SK-N-SH (cell line): ENCODE results near the gene CCDC78. TPM values are rescaled to one million over a fixed set of nuclear protein-coding genes. Genes with fewer than 3 reads are reported as not detected.

ENCODE experiments used
- CTCF ChIA-PET: fragments of 300-600, 350-600 bp; formaldehyde crosslinking; extraction: SDS; loops from one replicate; lab custom pipeline; 2021; lab: Yijun Ruan, JAX
- POLR2A ChIA-PET: fragments of 350-600 bp; sonication (Branson Sonifier 250); formaldehyde crosslinking; extraction: SDS; loops from one replicate; lab custom pipeline; 2020; ENCODE audit warnings: antibody characterized with exemption, inconsistent platforms; lab: Yijun Ruan, JAX
- DNase-seq: peaks from one replicate; pipeline ENCODE4 v3.0.0; 2012
- H2AFZ ChIP-seq: fragments of 200-600 bp; sonication (generic); 2 replicates; pipeline ENCODE4 v1.8.1; 2016; ENCODE audit warnings: antibody characterized with exemption, mild to moderate bottlenecking, low read depth
- H3F3A ChIP-seq: fragments of 200-600 bp; sonication (generic); replicated peaks from 2 replicates; pipeline ENCODE3; 2016; ENCODE audit warnings: antibody characterized with exemption, mild to moderate bottlenecking; ENCODE audit not compliant: insufficient read depth
- H3K27ac ChIP-seq, 2 experiments: fragments of 200-500 bp in 1 of 2; fragments of 200-600 bp in 1 of 2; sonication (Bioruptor generic) in 1 of 2; sonication (generic), shearing (Covaris generic) in 1 of 2; 2 replicates each; pipeline versions ENCODE4 v1.5.1 to v1.6.1; 2014 to 2016; ENCODE audit warnings: low read depth in 2 of 2, inconsistent platforms in 1 of 2, low read length in 1 of 2, mild to moderate bottlenecking in 1 of 2, mixed read lengths in 1 of 2
- H3K27me3 ChIP-seq: fragments of 200-600 bp; sonication (generic), shearing (Covaris generic); 2 replicates; pipeline ENCODE4 v1.6.1; 2016; ENCODE audit warnings: mixed run types; ENCODE audit not compliant: insufficient read depth
- H3K36me3 ChIP-seq, 2 experiments: fragments of 200-500 bp in 1 of 2; fragments of 200-600 bp in 1 of 2; sonication (Bioruptor generic) in 1 of 2; sonication (generic) in 1 of 2; replicated peaks in 1 of 2; 2 replicates each; pipeline versions ENCODE3 to v1.5.1; 2014 to 2016; ENCODE audit warnings: low read length in 1 of 2, mild to moderate bottlenecking in 1 of 2; ENCODE audit not compliant: insufficient read depth in 2 of 2, control insufficient read depth in 1 of 2
- H3K4me1 ChIP-seq, 2 experiments: fragments of 200-500 bp in 1 of 2; fragments of 200-600 bp in 1 of 2; sonication (Bioruptor generic) in 1 of 2; sonication (generic), shearing (Covaris generic) in 1 of 2; 2 replicates each; pipeline versions ENCODE4 v1.5.1 to v1.6.1; 2014 to 2016; ENCODE audit warnings: low read depth in 1 of 2, low read length in 1 of 2, mixed run types in 1 of 2; ENCODE audit not compliant: insufficient read depth in 2 of 2, control insufficient read depth in 1 of 2
- H3K4me2 ChIP-seq: fragments of 200-600 bp; sonication (generic), shearing (Covaris generic); 2 replicates; pipeline ENCODE4 v1.6.1; 2017; ENCODE audit warnings: mixed run types
- H3K4me3 ChIP-seq, 2 experiments: fragments of 200-500 bp in 1 of 2; fragments of 200-600 bp in 1 of 2; sonication (Bioruptor generic) in 1 of 2; sonication (generic), shearing (Covaris generic) in 1 of 2; 2 replicates each; pipeline versions ENCODE4 v1.5.1 to v1.8.1; 2014 to 2016; ENCODE audit warnings: low read depth in 2 of 2, inconsistent platforms in 1 of 2, low read length in 1 of 2, mild to moderate bottlenecking in 1 of 2, mixed read lengths in 1 of 2, moderate library complexity in 1 of 2
- H3K79me2 ChIP-seq: fragments of 200-600 bp; sonication (generic); 2 replicates; pipeline ENCODE4 v1.8.1; 2017; ENCODE audit warnings: mild to moderate bottlenecking; ENCODE audit not compliant: insufficient read depth
- H3K9ac ChIP-seq: fragments of 200-600 bp; sonication (generic); 2 replicates; pipeline ENCODE4 v1.6.1; 2017; ENCODE audit warnings: mixed run types
- H3K9me2 ChIP-seq: fragments of 200-600 bp; sonication (generic); 2 replicates; pipeline ENCODE4 v1.6.1; 2017; ENCODE audit warnings: mixed run types
- H3K9me3 ChIP-seq: fragments of 200-600 bp; sonication (generic); 2 replicates; pipeline ENCODE4 v1.6.1; 2017; ENCODE audit warnings: mixed run types, mild to moderate bottlenecking, moderate library complexity
- H4K20me1 ChIP-seq: fragments of 200-600 bp; sonication (generic); 2 replicates; pipeline ENCODE4 v1.6.1; 2017; ENCODE audit warnings: mild to moderate bottlenecking, mixed run types; ENCODE audit not compliant: insufficient read depth
- CHD2 ChIP-seq: fragments of 150-350 bp; IDR thresholded peaks from 2 replicates; pipeline ENCODE4 v1.6.1; 2018; ENCODE audit warnings: low read length; ENCODE audit not compliant: partially characterized antibody
- EP300 ChIP-seq, 2 experiments: IDR thresholded peaks; 2 replicates each; pipeline versions ENCODE4 v1.4.0 to v1.6.1; 2012; ENCODE audit warnings: borderline replicate concordance in 1 of 2, low read depth in 1 of 2, low read length in 1 of 2
- FOXM1 ChIP-seq: IDR thresholded peaks from 2 replicates; pipeline ENCODE4 v1.4.0; 2012; ENCODE audit warnings: low read depth, mild to moderate bottlenecking
- GATA2 ChIP-seq: sonication (generic); formaldehyde crosslinking; IDR thresholded peaks from 2 replicates; pipeline ENCODE4 v1.5.0; 2020; ENCODE audit warnings: mild to moderate bottlenecking, missing genetic modification reagents
- NFIC ChIP-seq: IDR thresholded peaks from 2 replicates; pipeline ENCODE4 v1.4.0; 2012; ENCODE audit warnings: borderline replicate concordance
- POLR2AphosphoS5 ChIP-seq: IDR thresholded peaks from 2 replicates; pipeline ENCODE4 v1.6.1; 2012; ENCODE audit warnings: low read depth, low read length
- RAD21 ChIP-seq: IDR thresholded peaks from 2 replicates; pipeline ENCODE4 v1.6.1; 2012; ENCODE audit warnings: mild to moderate bottlenecking, low read length
- RCOR1 ChIP-seq: fragments of 150-350 bp; IDR thresholded peaks from 2 replicates; pipeline ENCODE4 v1.6.1; 2017; ENCODE audit warnings: antibody characterized with exemption, low read length
- SIN3A ChIP-seq: IDR thresholded peaks from 2 replicates; pipeline ENCODE4 v1.6.1; 2012; ENCODE audit warnings: low read depth, mild to moderate bottlenecking, low read length, moderate library complexity, borderline replicate concordance
- TEAD4 ChIP-seq: IDR thresholded peaks from 2 replicates; pipeline ENCODE4 v1.4.0; 2012; ENCODE audit warnings: mild to moderate bottlenecking, borderline replicate concordance; ENCODE audit not compliant: insufficient read depth
- YY1 ChIP-seq: IDR thresholded peaks from 2 replicates; pipeline ENCODE4 v1.4.0; 2012; ENCODE audit warnings: low read depth, mild to moderate bottlenecking
- WGBS: methylation state at CpG from one replicate; pipeline ENCODE4 v1.1.6; 2017; ENCODE audit warnings: low lambda C conversion rate; 5-methylcytosine and 5-hydroxymethylcytosine counted together
- polyA plus RNA-seq, 3 experiments: library from polyadenylated mRNA; depleted of rRNA; stranded (reverse); fragments of >200 nt; gene quantifications; 2 replicates each; pipeline ENCODE4 v1.2.3, GENCODE V29; 2012
- TF ChIP-seq, protein P1 (sequence below): IDR thresholded peaks from 2 replicates; pipeline ENCODE4 v1.6.1; 2012; ENCODE audit warnings: mild to moderate bottlenecking, low read depth, low read length, moderate library complexity
- TF ChIP-seq, protein P2 (sequence below): IDR thresholded peaks from 2 replicates; pipeline ENCODE4 v1.4.0; 2012; ENCODE audit warnings: low read depth
- TF ChIP-seq, protein P3 (sequence below): fragments of 200-600 bp; sonication (generic); IDR thresholded peaks from 2 replicates; pipeline ENCODE4 v1.6.1; 2017; ENCODE audit warnings: antibody characterized with exemption, mild to moderate bottlenecking, moderate library complexity

CCDC78 gene
- polyA plus RNA-seq, 1 of the 3 experiments (the other 2 are of a cell fraction): 15.4 TPM

DNA sequence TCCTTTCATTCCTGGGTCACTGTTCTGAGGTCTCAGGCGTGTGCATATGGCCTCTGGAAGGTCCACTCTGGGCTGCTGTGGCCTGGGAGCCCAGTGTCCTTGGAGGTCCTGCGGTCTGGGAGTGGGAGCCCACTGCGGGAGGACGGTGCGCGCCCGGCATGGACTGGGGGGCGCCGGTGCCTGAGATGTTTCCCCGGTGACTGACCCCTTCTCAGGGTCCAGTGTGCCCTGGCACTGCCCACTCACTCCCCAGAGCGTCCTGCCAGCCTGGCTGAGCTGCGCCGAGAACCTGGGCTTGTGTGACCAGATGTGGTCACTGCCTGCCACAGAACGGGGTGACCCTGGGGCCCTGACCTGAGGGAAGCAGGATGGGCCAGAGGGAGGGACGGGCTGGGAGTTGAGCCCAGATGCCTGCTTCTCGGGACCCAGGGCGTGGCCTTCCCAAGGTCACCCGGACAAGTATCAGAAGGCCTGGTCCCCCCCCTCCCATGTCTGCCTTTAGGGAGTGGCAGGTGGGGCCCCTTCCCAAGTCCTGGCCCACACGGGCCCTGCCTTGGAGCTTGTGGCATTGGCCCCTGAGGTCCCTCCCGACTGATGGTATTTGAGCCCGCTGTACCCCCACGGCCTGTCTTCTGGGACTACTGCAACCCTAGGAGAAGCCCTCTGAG, 51.9 kb downstream of the CCDC78 start:
- Histone ChIP-seq H3K9me3 (no peaks in the 10 kb centered on the region), H3F3A (peaks cover 4% of the 10 kb centered on the region), H3K4me1 (peaks cover 4 to 19% of the 10 kb centered on the region in 2 experiments; a peak in 2 of 4 replicates), H3K36me3 (peaks cover 5 to 49% of the 10 kb centered on the region in 2 experiments), H3K4me2 (no peak overlapping the region), H3K4me3 (no peak overlapping the region), H3K79me2 (peaks cover 11% of the 10 kb centered on the region; the same call in 1 of the 2 replicates), H3K9me2 (no peaks in the 10 kb centered on the region), H3K9ac (no peak overlapping the region), H3K27me3 (no peaks in the 10 kb centered on the region), H3K27ac (no peak overlapping the region; a peak in 1 of 4 replicates), H2AFZ (no peak overlapping the region), H4K20me1 (0 out of 2 replicates have a peak, but pooled peaks cover 2% of the 10 kb centered on the region)
- ChIA-PET CTCF (interaction anchor here (1.5 to 4.6 kb wide), 3 partner anchors 14 to 279 kb away, joined by 3 to 20 read pairs (median 7); no protein-coding TSS in a partner anchor), POLR2A (interaction anchor here (1.1 kb wide), 1 partner anchor 8 kb away, joined by 3 read pairs; no protein-coding TSS in a partner anchor)
- TF ChIP-seq RAD21 (no peak), TEAD4 (no peak)
- WGBS: 88% methylated on average over 2 of the region's 22 CpGs
- no peak for DNase-seq

DNA sequence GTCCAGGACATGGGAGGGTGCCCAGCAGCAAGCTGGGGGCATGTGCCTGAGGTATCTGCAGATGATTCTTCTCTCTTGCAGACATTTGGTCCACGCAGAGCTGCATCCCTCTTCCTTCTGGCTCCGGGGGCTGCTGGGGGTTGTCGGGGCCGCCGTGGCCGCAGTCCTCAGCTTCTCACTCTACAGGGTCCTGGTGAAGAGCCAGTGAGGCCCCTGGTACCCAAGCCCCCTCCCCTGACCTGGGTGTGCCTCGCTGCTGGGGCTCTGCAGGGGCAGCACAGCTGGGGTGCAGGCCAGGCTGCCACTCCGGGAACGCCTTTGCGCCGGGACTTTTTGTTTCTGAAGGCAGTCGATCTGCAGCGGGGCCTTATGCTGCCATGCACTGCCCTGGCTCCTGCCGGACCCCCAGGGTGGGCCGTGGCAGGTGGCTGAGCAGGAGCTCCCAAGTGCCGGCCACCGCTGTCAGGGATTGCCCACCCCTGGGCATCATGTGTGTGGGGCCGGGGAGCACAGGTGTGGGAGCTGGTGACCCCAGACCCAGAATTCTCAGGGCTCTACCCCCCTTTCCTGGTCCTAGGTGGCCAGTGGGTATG, 52.7 kb downstream of the CCDC78 start:
- Histone ChIP-seq H2AFZ (no peak overlapping the region), H3K79me2 (peaks cover 19% of the 10 kb centered on the region), H3K9me2 (no peaks in the 10 kb centered on the region), H3K4me2 (no peak overlapping the region), H4K20me1 (0 out of 2 replicates have a peak, but pooled peaks cover 6% of the 10 kb centered on the region), H3K4me1 (peaks cover 0 to 18% of the 10 kb centered on the region in 2 experiments; a peak in 1 of 4 replicates), H3K4me3 (no peak overlapping the region), H3K9me3 (no peaks in the 10 kb centered on the region), H3K27ac (no peak overlapping the region), H3K9ac (no peak overlapping the region), H3F3A (peaks cover 4% of the 10 kb centered on the region), H3K36me3 (peaks cover 5 to 49% of the 10 kb centered on the region in 2 experiments), H3K27me3 (no peaks in the 10 kb centered on the region)
- 100% methylated on average over 4 of the region's 18 CpGs for WGBS
- ChIA-PET POLR2A (interaction anchor here (0.9 to 1.0 kb wide), 2 partner anchors 8 to 11 kb away, joined by 3 to 4 read pairs; partner anchors contain the start of gene JMJD8), CTCF (interaction anchor here (4.6 kb wide), 1 partner anchor 13 kb away, joined by 20 read pairs; no protein-coding TSS in a partner anchor)
- no peak for DNase-seq
- TF ChIP-seq GATA2 (CRISPR knock-in tag): no peak
- no peak for TF ChIP-seq FOXM1
- no peak for TF ChIP-seq POLR2AphosphoS5
- no peak for TF ChIP-seq CHD2
- no peak for TF ChIP-seq EP300 (IDR thresholded peaks at IDR 0.05; ENCODE audit: borderline replicate concordance in 1 of 2, low read depth in 1 of 2, low read length in 1 of 2)
- TF ChIP-seq, protein P1, sequence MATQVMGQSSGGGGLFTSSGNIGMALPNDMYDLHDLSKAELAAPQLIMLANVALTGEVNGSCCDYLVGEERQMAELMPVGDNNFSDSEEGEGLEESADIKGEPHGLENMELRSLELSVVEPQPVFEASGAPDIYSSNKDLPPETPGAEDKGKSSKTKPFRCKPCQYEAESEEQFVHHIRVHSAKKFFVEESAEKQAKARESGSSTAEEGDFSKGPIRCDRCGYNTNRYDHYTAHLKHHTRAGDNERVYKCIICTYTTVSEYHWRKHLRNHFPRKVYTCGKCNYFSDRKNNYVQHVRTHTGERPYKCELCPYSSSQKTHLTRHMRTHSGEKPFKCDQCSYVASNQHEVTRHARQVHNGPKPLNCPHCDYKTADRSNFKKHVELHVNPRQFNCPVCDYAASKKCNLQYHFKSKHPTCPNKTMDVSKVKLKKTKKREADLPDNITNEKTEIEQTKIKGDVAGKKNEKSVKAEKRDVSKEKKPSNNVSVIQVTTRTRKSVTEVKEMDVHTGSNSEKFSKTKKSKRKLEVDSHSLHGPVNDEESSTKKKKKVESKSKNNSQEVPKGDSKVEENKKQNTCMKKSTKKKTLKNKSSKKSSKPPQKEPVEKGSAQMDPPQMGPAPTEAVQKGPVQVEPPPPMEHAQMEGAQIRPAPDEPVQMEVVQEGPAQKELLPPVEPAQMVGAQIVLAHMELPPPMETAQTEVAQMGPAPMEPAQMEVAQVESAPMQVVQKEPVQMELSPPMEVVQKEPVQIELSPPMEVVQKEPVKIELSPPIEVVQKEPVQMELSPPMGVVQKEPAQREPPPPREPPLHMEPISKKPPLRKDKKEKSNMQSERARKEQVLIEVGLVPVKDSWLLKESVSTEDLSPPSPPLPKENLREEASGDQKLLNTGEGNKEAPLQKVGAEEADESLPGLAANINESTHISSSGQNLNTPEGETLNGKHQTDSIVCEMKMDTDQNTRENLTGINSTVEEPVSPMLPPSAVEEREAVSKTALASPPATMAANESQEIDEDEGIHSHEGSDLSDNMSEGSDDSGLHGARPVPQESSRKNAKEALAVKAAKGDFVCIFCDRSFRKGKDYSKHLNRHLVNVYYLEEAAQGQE: no peak
- no peak for TF ChIP-seq NFIC
- TF ChIP-seq, protein P2, sequence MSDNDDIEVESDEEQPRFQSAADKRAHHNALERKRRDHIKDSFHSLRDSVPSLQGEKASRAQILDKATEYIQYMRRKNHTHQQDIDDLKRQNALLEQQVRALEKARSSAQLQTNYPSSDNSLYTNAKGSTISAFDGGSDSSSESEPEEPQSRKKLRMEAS: no peak
- no peak for TF ChIP-seq YY1
- TF ChIP-seq, protein P3, sequence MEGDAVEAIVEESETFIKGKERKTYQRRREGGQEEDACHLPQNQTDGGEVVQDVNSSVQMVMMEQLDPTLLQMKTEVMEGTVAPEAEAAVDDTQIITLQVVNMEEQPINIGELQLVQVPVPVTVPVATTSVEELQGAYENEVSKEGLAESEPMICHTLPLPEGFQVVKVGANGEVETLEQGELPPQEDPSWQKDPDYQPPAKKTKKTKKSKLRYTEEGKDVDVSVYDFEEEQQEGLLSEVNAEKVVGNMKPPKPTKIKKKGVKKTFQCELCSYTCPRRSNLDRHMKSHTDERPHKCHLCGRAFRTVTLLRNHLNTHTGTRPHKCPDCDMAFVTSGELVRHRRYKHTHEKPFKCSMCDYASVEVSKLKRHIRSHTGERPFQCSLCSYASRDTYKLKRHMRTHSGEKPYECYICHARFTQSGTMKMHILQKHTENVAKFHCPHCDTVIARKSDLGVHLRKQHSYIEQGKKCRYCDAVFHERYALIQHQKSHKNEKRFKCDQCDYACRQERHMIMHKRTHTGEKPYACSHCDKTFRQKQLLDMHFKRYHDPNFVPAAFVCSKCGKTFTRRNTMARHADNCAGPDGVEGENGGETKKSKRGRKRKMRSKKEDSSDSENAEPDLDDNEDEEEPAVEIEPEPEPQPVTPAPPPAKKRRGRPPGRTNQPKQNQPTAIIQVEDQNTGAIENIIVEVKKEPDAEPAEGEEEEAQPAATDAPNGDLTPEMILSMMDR: no peak
- TF ChIP-seq SIN3A: no peak
- TF ChIP-seq RCOR1: no peak
